Fibroblast of skin of abdomen (primary cell): ENCODE results near the gene PHB1.
"Not testable (repeated sequence)": the region's sequence is repeated elsewhere in the genome, so short reads cannot be mapped to it uniquely, and the experiment has no call there.

Experiments
- DNase-seq: peaks from one replicate; pipeline ENCODE4 v3.0.0-alpha.2; 2013

PHB1 gene

DNA sequence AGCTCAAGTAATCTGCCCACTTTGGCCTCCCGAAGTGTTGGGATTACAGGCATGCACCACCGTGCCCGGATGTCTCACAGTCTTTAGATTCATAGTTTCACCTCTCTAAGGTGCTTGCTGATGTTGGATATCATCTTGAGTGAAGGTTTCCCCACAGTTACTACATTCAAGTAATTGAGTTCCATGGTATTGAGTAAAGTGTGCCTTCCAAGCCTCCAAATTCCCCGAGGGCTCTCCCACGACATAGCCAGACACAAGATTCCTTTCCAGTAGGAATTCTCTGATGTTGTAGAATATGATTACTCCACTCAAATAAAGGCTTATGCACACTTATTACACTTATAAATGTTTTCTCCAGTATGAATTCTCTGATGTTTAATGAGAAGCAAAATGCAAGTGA lies 36.4 kb downstream of the PHB1 start:
- no peak for DNase-seq

DNA sequence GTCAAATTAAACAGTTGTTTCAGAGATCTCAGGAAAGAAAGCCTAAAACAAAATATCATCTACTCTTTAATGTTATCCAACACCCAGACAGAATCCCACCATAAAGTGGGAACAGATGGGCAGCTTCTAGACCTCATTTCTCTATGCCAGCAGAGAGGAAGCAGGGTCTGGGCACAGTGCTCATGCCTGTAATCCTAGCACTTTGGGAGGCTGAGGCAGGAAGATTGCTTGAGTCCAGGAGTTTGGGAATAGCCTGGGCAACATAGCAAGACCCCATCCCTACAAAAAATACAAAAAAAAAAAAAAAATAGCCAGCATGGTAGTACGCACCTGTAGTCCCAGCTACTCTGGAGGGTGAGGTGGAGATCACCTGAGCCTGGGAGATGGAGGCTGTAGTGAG lies 39.1 kb downstream of the PHB1 start:
- no peak for DNase-seq

DNA sequence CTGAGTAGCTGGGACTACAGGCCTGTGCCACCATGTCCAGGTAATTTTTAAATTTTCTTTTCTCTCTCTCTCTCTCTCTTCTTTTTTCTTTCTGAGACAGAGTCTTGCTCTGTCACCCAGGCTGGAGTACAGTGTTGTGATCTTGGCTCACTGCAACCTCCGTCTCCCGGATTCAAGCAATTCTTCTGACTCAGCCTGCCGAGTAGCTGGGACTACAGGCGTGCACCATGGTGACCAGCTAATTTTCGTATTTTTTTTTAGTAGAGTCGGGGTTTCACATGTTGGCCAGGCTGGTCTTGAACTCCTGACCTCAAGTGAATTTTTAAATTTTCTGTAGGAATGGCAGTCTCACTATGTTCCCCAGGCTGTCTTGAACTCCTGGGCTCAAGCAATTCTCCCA lies 41.6 kb downstream of the PHB1 start:
- DNase-seq: no peak

DNA sequence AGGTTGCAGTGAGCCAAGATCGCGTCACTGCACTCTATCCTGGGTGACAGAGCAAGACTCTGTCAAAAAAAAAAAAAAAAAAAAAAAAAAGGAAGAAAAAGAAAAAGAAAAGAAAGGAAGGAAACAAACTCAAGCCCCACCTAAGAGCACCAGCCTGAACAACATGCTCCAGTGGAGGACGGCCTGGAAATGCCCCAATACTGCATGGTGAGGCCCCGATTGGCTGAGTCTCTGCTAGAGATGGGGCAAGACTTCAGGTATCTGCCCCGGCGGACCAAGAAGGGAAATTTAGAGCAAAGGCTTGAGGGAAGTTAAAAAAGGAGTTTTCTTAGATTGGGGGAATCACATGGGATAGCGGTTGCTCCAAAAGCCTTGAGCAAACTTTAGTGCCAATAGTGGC lies 42.3 kb downstream of the PHB1 start:
- no peak for DNase-seq

DNA sequence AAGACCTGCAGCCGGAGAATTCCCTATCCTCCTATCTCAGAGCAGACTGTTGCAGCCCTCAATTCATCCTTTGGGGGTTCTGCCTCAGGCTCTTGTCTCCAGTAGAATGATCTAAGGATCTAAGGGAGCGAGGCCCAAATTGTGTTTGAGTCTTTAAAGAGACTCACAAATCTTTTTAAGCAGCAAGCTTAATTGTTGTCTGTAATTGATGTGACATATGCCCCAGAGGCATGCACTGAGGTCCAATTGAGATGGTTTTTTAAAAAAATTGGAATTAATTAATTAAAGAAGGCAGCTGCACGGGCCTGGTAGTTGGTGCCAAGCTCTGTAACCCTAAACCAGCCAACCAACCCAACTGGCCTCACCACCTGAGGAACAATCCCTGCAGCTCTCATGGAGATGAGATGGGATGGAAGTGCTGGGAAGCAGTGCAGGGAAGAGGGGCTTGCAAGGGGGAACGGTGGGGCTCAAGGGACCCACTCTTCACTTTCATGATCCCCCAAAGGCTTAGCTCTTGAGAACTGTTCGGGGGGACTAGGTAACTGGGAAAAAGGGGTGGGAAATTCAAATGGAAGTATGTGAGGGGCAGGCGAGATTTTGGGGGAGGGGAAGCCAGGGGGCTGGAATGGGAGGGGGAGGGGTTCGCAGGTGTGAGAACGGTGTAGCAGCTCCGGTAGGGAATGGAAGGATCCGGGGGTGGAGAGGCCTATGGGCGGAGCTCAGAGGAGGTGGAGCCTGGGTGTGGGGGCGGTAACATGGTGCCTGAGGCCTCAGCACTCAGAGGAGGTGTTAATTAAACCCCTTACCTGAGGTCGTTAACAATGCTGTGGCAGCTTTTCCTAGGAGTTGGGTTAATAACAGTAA lies 43.5 kb downstream of the PHB1 start:
- DNase-seq: no peak

DNA sequence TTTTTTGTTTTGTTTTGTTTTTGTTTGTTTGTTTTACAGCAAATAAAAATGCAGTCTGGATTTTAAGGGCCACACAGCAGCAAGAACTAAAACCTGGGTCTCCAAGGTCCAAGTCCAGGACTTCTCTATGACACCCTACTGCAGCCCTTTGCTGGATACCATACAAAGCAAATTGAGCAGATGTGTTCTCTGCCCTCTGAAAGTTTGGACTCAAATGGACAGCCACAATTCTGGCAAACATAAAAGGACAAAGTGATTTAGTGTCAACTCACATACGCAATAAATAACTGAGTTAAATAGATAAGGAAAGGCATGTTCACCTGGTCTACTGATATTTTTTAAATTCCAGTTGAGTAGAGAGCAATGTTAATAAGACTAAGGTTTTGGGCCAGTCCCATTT lies 44.9 kb downstream of the PHB1 start:
- DNase-seq: no peak

DNA sequence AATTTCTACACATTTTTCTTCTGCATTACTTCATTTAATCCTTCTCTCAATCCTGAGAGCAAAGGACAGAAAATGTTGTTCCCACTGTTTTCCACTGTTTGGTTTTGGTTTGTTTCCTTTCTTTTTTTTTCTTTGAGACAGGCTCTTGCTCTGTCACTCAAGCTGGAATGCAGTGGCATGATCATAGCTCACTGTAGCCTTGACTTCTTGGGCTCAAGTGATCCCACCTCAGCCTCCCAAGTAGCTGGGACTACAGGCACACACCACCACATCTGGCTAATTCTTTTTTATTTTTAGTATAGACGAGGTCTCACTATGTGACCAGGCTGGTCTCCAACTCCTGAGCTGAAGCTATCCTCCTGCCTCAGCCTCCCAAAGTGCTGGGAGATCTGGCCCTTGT lies 45.6 kb downstream of the PHB1 start:
- DNase-seq: no peak

DNA sequence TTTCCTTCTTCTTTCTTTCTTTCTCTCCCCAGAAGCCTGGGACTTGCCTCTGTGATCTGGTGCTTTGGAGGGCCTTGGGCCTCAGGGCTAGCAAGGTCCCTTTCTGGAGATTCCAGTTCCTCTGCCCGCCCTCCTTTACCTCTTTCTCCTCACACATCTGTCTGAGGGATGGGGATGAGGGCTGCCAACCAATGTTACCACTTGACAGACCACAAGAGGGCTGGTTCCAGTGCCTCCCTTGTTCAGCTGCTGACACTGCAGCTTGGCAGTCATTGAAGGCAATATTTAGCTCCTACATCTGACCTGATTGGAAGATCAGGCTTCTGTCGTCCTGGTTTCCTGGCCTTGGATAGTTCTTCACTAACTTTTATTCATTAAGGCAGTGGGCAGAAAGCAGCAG lies 49.0 kb downstream of the PHB1 start:
- DNase-seq: no peak

DNA sequence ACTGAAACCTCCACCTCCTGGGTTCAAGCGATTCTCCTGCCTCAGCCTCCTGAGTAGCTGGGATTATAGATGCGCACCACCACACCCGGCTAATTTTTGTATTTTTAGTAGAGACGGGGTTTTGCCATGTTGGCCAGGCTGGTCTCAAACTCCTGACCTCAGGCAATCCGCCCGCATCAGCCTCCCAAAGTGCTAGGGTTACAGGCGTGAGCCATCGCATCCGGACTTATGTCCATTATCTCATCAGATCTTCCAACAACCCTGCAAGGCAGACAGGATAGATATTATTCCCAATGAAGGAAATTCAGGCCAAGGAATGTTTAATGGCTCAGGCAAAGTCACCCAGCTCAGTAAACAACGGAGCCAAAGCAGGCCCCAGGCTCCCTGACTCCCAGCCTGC lies 49.6 kb downstream of the PHB1 start:
- not testable (repeated sequence) for DNase-seq

DNA sequence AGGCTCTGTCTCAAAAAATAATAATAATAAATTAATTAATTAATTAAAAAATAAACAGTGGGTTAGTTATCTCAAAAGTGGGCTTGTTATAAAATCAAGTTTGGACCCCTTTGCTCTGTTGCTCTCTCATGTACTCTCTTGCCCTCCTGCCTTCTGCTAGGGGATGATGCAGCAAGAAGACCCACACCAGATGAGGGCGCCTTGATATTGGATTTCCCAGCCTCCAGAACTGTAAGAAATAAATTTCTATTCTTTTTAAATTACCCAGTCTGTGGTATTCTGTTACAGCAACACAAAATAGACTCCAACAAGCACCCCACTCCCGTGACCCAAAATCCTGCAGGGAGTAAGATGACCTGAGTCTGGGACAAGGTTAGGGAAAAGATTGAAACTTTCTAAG lies 50.6 kb downstream of the PHB1 start:
- no peak for DNase-seq

DNA sequence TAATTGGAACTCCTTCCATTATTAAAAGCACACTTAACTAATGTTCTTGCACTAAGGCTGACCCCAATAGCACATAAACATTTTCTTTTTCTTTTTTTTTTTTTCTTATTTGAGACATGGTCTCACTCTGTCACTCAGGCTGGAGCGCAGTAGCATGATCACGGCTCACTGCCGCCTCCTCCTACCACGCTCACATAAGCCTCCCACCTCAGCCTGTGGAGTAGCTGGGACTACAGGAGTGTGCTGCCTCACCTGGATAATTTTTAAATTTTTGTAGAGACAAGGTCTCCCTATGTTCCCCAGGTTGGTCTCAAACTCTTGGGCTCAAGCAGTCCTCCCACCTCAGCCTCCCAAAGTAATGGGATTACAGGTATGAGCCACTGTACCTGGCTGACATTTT lies 51.4 kb downstream of the PHB1 start:
- no peak for DNase-seq

DNA sequence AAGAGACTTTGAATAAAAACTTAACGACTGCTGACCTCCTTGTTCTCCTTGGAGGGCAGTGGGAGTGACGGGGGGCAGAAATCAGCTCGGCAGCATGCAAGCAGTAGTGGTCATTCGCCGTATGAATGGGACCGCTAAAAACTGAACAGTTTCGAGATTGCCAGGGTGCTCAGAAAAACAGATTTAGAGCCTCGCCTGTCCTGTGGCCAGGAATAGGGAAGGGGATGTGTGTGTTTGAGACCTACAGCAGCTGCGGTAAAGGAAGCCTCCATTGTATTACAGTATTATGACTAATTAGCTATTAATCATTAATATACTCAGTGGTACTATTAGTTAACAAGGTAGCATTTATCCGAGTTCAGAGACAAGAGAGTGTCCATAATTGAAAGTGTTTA lies 52.0 kb downstream of the PHB1 start:
- DNase-seq: no peak

DNA sequence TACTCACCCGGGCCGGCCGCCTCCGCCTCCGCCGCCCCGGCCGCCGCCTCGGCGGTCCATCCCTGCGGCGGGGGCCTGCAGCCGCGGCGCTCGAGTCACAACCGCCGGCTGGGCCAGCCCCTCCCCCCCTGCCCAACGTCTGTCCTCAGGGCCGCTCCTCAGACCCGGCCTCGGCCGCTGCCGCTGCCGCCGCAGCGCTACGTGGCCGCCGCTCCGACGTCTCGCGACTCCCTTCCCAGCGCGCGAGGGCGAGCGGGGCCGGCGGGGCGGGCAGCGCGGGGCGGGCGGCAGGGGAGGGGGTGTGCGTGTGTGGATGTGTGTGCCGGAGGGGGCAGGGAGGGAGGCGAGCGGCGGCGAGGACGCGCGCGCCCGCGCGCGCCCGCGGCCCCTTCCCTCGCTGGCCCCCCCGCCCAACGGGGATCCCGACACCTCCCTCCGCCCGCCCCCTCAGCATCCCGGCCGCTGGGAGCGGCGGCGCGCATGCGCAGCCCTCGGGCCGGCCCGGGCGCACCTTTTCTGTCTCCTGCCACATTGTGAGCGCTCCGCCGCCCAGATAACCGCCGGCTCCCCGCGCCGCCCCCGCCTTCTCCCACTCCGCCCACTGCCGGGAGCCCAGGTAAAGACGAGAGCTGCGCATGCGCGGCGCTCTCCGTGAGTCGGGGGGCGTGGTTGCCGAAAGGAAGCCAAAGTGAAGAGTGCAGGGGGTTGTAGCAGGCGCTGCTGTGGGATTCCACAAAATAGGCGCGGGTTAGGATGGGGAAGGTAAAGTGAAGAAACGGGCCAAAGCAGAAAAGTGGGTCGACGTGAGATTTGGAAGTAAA lies 52.6 kb downstream of the PHB1 start, which contains the start of gene ZNF652:
Gene ZNF652, minus strand, starts transcription at position 349 of the 821 bp plus-strand sequence. CDS start 44,525 bp downstream, outside the sequence.
- peak; percentile 88 for DNase-seq

DNA sequence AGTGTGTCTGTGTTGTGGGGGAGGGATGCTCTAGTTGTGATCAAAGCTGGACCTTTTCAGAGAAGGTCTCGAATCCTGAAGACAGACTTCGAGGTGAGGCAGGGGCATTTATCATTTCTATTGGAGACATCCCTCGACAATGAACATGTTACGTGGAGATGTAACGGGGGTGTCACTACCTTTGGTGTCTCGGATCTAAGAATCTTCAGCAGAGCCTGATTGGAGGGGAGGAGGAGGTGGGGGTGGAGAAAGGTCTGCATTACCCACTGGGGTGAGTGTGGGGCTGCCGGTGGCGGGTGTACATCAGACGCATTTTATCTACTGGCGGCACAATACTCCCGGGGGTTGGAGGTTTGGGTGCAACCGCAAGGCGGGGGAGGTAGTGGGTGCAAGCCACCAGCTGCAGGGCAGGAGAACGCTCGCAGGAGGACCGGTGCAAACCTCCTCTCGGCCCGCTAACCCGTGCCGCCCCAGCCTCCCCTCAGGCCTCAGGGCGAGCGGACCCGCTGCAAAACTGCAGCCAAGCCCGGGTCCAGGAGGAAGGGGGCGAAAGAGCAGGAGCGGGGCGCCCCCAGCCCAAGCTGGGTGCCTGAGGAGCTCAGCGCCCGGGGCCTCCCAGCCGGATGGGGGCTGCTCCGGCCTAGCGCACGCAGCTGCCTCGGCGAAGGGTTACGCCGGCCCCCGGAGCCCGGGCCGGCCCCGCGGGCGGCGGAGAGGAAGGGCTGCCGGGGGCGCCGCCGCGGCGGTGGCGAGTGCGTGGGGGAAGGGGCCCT lies 53.4 kb downstream of the PHB1 start:
- DNase-seq: peak; percentile 19

DNA sequence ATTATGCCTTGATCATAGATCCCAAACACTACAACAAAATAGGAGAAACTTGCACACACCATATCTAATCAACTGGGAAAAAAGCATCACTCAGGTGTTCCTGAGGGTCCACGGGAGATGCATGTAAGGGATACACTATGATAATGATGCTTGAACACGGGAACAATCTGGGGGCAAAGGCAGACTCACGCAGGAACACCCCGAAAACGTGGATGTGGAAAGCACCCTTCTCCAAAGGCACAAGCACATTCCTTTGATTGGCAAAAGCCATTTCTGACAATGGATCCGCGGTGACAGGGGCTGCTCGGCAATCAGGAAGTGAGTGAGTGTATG lies 53.9 kb downstream of the PHB1 start:
- peak; percentile 26 for DNase-seq

DNA sequence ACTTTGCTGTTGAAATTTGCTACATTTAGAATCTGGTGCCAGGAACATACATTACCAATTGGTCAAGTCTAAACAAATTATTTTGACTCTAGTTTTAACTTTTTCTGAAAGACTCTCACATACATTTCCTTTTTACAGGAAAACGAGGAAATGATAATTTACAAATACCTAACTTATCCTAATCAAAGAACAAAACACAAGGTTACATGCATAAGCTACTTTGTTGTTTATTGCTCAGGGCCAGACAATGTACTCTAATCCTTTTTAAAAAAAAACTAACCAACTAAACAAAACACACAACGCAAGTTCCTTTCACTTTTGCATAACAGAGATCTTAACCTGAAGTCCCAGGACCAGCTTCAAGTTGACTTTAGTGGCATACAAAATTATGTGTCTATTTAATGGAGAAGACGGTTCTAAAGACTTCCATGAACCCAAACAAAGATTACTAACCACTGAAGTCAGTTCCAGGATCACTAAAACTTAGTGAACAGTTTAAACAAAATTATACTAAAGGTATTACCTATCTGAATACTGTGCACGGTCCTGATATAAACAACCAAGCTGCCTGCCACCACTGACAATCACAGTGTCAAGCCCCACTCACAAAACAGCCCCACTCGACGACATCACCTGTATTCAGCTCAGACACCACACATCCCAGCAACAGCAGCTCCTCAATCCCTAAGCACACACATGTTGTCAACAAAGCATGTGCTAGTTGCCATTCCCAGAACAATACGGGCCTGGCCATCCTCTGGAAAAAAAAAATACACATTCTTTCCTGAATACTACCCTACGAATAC lies 54.5 kb downstream of the PHB1 start:
- no peak for DNase-seq

DNA sequence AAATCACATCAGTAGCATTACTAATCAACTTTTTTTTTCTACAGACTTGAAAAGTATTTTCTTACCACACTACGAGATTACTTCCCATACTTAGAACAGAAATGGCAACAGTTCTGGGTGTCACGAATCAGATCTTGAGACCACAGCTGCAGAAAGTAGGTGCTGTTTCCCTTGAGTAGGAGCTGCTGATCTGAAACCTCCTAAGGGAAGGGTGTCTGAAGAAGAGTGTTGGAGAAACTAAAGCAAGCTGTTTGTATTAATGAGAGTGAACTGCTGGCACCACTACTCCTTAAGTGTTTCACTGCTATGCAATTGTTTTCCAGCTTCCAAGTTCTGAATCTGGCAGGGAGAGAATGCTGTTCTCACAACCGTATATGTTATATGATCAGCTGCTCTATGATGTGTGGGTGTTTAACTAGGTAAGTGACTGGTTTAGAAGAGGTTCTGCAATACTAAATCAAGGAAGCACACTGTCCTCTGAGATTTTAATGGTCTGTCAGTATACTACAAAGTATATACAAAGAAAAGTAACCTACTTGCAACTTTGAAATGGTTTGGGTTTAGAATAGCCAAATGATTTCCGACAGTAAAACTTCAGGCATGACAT lies 55.9 kb downstream of the PHB1 start:
- no peak for DNase-seq

DNA sequence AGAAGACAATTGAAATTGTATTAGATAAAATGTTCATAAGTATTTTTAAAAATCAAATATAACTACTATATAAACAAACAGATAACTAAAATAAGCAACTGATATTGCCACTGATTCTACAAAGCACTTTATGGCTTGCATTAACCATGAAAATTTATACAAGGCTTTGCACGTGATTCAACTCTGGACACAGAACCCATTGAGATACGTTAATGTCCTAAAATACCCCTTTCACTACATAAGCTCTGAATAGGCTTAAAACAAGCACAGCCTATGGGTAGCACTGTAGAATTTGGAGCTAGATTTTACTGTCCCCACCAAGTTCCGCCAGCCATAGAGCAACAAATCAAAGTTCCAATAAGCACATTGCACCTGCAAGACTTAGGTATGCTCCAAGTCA lies 57.2 kb downstream of the PHB1 start:
- no peak for DNase-seq

DNA sequence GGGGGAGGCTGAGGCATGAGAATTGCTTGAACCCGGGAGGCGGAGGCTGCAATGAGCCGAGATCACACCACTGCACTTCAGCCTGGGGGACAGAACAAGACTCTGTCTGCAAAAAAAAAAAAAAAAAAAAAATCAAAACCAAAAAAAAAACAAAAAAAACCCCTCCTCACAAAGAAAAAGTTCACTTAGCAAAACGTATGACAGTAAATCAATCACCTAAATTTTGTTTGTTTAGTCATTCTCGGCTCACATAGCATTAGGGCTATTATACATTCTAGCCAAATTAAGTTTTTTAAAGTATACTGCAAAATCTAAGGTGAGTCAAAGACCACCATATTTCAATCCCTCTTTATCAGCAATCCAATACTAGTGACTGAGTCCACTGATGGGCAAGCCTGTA lies 58.4 kb downstream of the PHB1 start:
- DNase-seq: no peak
